Right atrium auricular region (tissue), 2 donors: Measurements from ENCODE around the gene PCDHGA9. TPM values are rescaled to one million over a fixed set of nuclear protein-coding genes. Genes with fewer than 3 reads are reported as not detected.
A peak's percentile ranks its signal among the peaks of the same experiment; 100 is the strongest.
"Not testable (repeated sequence)": the region's sequence is repeated elsewhere in the genome, so short reads cannot be mapped to it uniquely, and the experiment has no call there.

Experiments used
- DNase-seq: peaks from one replicate; pipeline ENCODE4 v3.0.0-alpha.2; 2019; ENCODE audit warnings: low spot score
- H3K27ac ChIP-seq, 2 donors: fragments of 200-600 bp; sonication (generic); 1 replicate in 1 of 2; 2 replicates in 1 of 2; pipeline ENCODE4 v1.5.1; 2016 to 2019
- H3K27me3 ChIP-seq, 2 donors: fragments of 200-600 bp; sonication (generic); one replicate each; pipeline versions ENCODE4 v1.5.1 to v1.6.0; 2017 to 2019
- H3K36me3 ChIP-seq: fragments of 200-600 bp; sonication (generic); one replicate; pipeline ENCODE4 v1.5.1; 2016
- H3K4me1 ChIP-seq, 2 donors: fragments of 200-600 bp; sonication (generic); one replicate each; pipeline versions ENCODE4 v1.5.1 to v1.6.0; 2017 to 2019
- H3K4me3 ChIP-seq, 2 donors: fragments of 200-600 bp; sonication (generic); 1 replicate in 1 of 2; 2 replicates in 1 of 2; pipeline ENCODE4 v1.5.1; 2017 to 2019; ENCODE audit warnings: mild to moderate bottlenecking in 1 of 2, moderate library complexity in 1 of 2
- H3K9me3 ChIP-seq, 2 donors: fragments of 200-600 bp; sonication (generic); one replicate each; pipeline ENCODE4 v1.5.1; 2019
- CTCF ChIP-seq, 2 donors: fragments of 200-600 bp; sonication (generic); IDR thresholded peaks; one replicate each; pipeline ENCODE4 v1.5.1; 2019; ENCODE audit warnings: antibody characterized with exemption in 2 of 2
- total RNA-seq, 2 donors: library from RNA; depleted of rRNA; stranded (reverse); fragments of >200 nt; gene quantifications; one replicate each; pipeline ENCODE4 v1.1.0, GENCODE V29; 2016

The PCDHGA9 gene
- total RNA-seq, 2 donors from 2014 or later, result 3.7 to 5.2 TPM

- DNase-seq, result no peak
- no peaks in the 10 kb centered on the region for H3K4me1 ChIP-seq
- TF ChIP-seq CTCF (IDR thresholded peaks at IDR 0.05), result no peak
- no peaks in the 10 kb centered on the region for H3K27me3 ChIP-seq
- H3K27ac ChIP-seq, result no peak overlapping the region
- no peak overlapping the region for H3K4me3 ChIP-seq
- H3K9me3 ChIP-seq, result peaks cover 10 to 94% of the 10 kb centered on the region in 2 donors
- H3K36me3 ChIP-seq, result peaks cover 7% of the 10 kb centered on the region
Observed at GRCh38 chr5:141389153-141390042, 13.2 kb upstream of the PCDHGA9 start.

GRCh38 chr5:141392429-141393198 lies 10.0 kb upstream of the PCDHGA9 start, which contains the start of gene PCDHGA8:
Gene PCDHGA8, plus strand, starts transcription at chr5:141392633. Its CDS starts 181 bp downstream, at chr5:141392814.
- no peak for TF ChIP-seq CTCF (IDR thresholded peaks at IDR 0.05)
- Histone ChIP-seq H3K9me3 (peaks cover 10 to 88% of the 10 kb centered on the region in 2 donors), H3K27ac (no peak within 1 kb of the TSS), H3K4me3 (no peak within 1 kb of the TSS), H3K4me1 (no peaks in the 10 kb centered on the region), H3K27me3 (no peaks in the 10 kb centered on the region), H3K36me3 (peaks cover 3% of the 10 kb centered on the region)
- DNase-seq, result no peak

GRCh38 chr5:141393267-141393666 lies 9.3 kb upstream of the PCDHGA9 start:
- no peak for TF ChIP-seq CTCF (IDR thresholded peaks at IDR 0.05)
- Histone ChIP-seq H3K27me3 (no peaks in the 10 kb centered on the region), H3K9me3 (peaks cover 10 to 86% of the 10 kb centered on the region in 2 donors), H3K27ac (no peak overlapping the region), H3K4me1 (no peaks in the 10 kb centered on the region), H3K36me3 (peaks cover 3% of the 10 kb centered on the region), H3K4me3 (no peak overlapping the region)
- no peak for DNase-seq

GRCh38 chr5:141394401-141395187 lies 8.0 kb upstream of the PCDHGA9 start:
- DNase-seq, H3K27me3 ChIP-seq, H3K27ac ChIP-seq, H3K4me1 ChIP-seq, H3K36me3 ChIP-seq, H3K4me3 ChIP-seq: not testable (repeated sequence)
- peaks cover 6 to 85% of the 10 kb centered on the region in 2 donors for H3K9me3 ChIP-seq

- not testable (repeated sequence) for H3K36me3 ChIP-seq, DNase-seq, H3K27ac ChIP-seq, H3K27me3 ChIP-seq
- H3K9me3 ChIP-seq, result peaks cover 20 to 84% of the 10 kb centered on the region in 2 donors
- peak within 1 kb of the TSS; percentile 23 to 42 for H3K4me3 ChIP-seq
- peaks cover 0 to 11% of the 10 kb centered on the region in 2 donors for H3K4me1 ChIP-seq
- peak; percentile 32 to 76 for TF ChIP-seq CTCF (IDR thresholded peaks at IDR 0.05)
Observed at GRCh38 chr5:141397756-141398551, 4.6 kb upstream of the PCDHGA9 start, which contains the start of gene PCDHGB5. Gene PCDHGB5, plus strand, starts transcription at chr5:141397947. Its CDS starts 181 bp downstream, at chr5:141398128.
